ENCODE data around the gene RANBP9.

RANBP9 gene

GRCh38 chr6:13677878-13678254, 33.8 kb downstream of the RANBP9 start:
- no peak for ATAC-seq
- TF ChIP-seq ARNTL (CRISPR knock-in tag; IDR thresholded peaks at IDR 0.05; ENCODE audit: borderline replicate concordance, low read depth), result no peak
- no peak for TF ChIP-seq RARB (CRISPR knock-in tag; IDR thresholded peaks at IDR 0.05)
- no peak for TF ChIP-seq GLIS3 (CRISPR knock-in tag; IDR thresholded peaks at IDR 0.05)
- TF ChIP-seq ISL1 (CRISPR knock-in tag; IDR thresholded peaks at IDR 0.05), result no peak
- no peak for TF ChIP-seq CSRNP3 (CRISPR knock-in tag; IDR thresholded peaks at IDR 0.05)
- no peak for TF ChIP-seq TOX (CRISPR knock-in tag; IDR thresholded peaks at IDR 0.05; ENCODE audit: borderline replicate concordance)
- no peak for TF ChIP-seq TSHZ2 (CRISPR knock-in tag; IDR thresholded peaks at IDR 0.05)
- no peak for TF ChIP-seq ZC3H10 (CRISPR knock-in tag; IDR thresholded peaks at IDR 0.05)
- TF ChIP-seq ZNF565 (CRISPR knock-in tag; conservative IDR thresholded peaks at IDR 0.05; ENCODE audit: low read depth), result no peak
- no peak for TF ChIP-seq ZFP30 (CRISPR knock-in tag; IDR thresholded peaks at IDR 0.05)

- TF ChIP-seq OSR1 (CRISPR knock-in tag; IDR thresholded peaks at IDR 0.05), result no peak
- no peak for TF ChIP-seq BACH2 (CRISPR knock-in tag; IDR thresholded peaks at IDR 0.05; ENCODE audit: borderline replicate concordance)
- no peak for TF ChIP-seq ZNF70 (CRISPR knock-in tag; IDR thresholded peaks at IDR 0.05)
- TF ChIP-seq SNAI2 (CRISPR knock-in tag; IDR thresholded peaks at IDR 0.05), result no peak
- no peak for TF ChIP-seq TOX (CRISPR knock-in tag; IDR thresholded peaks at IDR 0.05; ENCODE audit: borderline replicate concordance)
- no peak for TF ChIP-seq GLIS3 (CRISPR knock-in tag; IDR thresholded peaks at IDR 0.05)
- TF ChIP-seq CSRNP3 (CRISPR knock-in tag; IDR thresholded peaks at IDR 0.05), result no peak
- TF ChIP-seq RARB (CRISPR knock-in tag; IDR thresholded peaks at IDR 0.05), result no peak
- no peak for TF ChIP-seq PATZ1 (CRISPR knock-in tag; IDR thresholded peaks at IDR 0.05; ENCODE audit: borderline replicate concordance)
- no peak for ATAC-seq
These were observed 35.0 kb downstream of the RANBP9 start for GRCh38 chr6:13676551-13677156.

- ATAC-seq, result no peak
- TF ChIP-seq OSR1 (CRISPR knock-in tag; IDR thresholded peaks at IDR 0.05), result no peak
- TF ChIP-seq ISL1 (CRISPR knock-in tag; IDR thresholded peaks at IDR 0.05), result no peak
- no peak for TF ChIP-seq TSHZ2 (CRISPR knock-in tag; IDR thresholded peaks at IDR 0.05)
- TF ChIP-seq ARNTL (CRISPR knock-in tag; IDR thresholded peaks at IDR 0.05; ENCODE audit: borderline replicate concordance, low read depth), result no peak
- no peak for TF ChIP-seq RARB (CRISPR knock-in tag; IDR thresholded peaks at IDR 0.05)
- no peak for TF ChIP-seq ZNF565 (CRISPR knock-in tag; conservative IDR thresholded peaks at IDR 0.05; ENCODE audit: low read depth)
- TF ChIP-seq ZC3H10 (CRISPR knock-in tag; IDR thresholded peaks at IDR 0.05), result no peak
- no peak for TF ChIP-seq CSDC2 (CRISPR knock-in tag; IDR thresholded peaks at IDR 0.05)
- TF ChIP-seq BACH2 (CRISPR knock-in tag; IDR thresholded peaks at IDR 0.05; ENCODE audit: borderline replicate concordance), result no peak
- no peak for TF ChIP-seq CREB5 (CRISPR knock-in tag; IDR thresholded peaks at IDR 0.05; ENCODE audit: low read depth)
- TF ChIP-seq TOX (CRISPR knock-in tag; IDR thresholded peaks at IDR 0.05; ENCODE audit: borderline replicate concordance), result no peak
These were observed 37.0 kb downstream of the RANBP9 start for GRCh38 chr6:13674533-13675190.

Measured in SK-N-SH treated with all-trans-retinoic acid at 6 μM for 48 hours (cell line).